Left renal pelvis (tissue), 4 donors: ENCODE data around the gene FAM83C. TPM values are rescaled to one million over a fixed set of nuclear protein-coding genes. Genes with fewer than 3 reads are reported as not detected.

Experiments used
- DNase-seq, 4 donors: peaks; one replicate each; pipeline ENCODE4 v3.0.0-alpha.2; 2013; ENCODE audit warnings: low read depth in 4 of 4, low spot score in 3 of 4
- polyA plus RNA-seq, 4 donors: library from polyadenylated mRNA; unstranded; fragments of 120-200 nt; gene quantifications; one replicate each; pipeline ENCODE4 v1.2.1, GENCODE V29; 2013; ENCODE audit not compliant: insufficient read length in 4 of 4

Gene FAM83C
- polyA plus RNA-seq, 4 donors, result 0.09 TPM; not detected in 3

- DNase-seq, result no peak
Observed at GRCh38 chr20:35285806-35286076, 6.5 kb downstream of the FAM83C start.

GRCh38 chr20:35284992-35285805 is 7.0 kb downstream of the FAM83C start:
- DNase-seq, result no peak

- peak in 2 of 4 donors; percentile 73 to 76 for DNase-seq
Observed at GRCh38 chr20:35284267-35284991, 7.8 kb downstream of the FAM83C start, which contains the start of gene EIF6. EIF6 (minus strand) TSS chr20:35284772; CDS start chr20:35284487, 285 bp downstream.

GRCh38 chr20:35283441-35284266 is 8.6 kb downstream of the FAM83C start:
- no peak for DNase-seq

GRCh38 chr20:35281506-35282101 is 10.6 kb downstream of the FAM83C start:
- DNase-seq, result no peak

GRCh38 chr20:35280523-35280922 is 11.7 kb downstream of the FAM83C start:
- no peak for DNase-seq

GRCh38 chr20:35279533-35280174 is 12.6 kb downstream of the FAM83C start:
- no peak for DNase-seq

GRCh38 chr20:35279040-35279439 is 13.2 kb downstream of the FAM83C start:
- DNase-seq, result no peak

- DNase-seq, result peak in 3 of 4 donors; percentile 54 to 74 (median 65)
Observed at GRCh38 chr20:35277531-35278395, 14.5 kb downstream of the FAM83C start, which contains the start of gene MMP24OS. MMP24OS (minus strand) TSS chr20:35278122; CDS start chr20:35277929, 193 bp downstream.

- DNase-seq, result no peak
Observed at GRCh38 chr20:35277127-35277526, 15.1 kb downstream of the FAM83C start.

GRCh38 chr20:35276408-35276807 is 15.8 kb downstream of the FAM83C start:
- DNase-seq, result no peak

- DNase-seq, result no peak
Observed at GRCh38 chr20:35275741-35276251, 16.4 kb downstream of the FAM83C start.

GRCh38 chr20:35274172-35275092 is 17.8 kb downstream of the FAM83C start:
- DNase-seq, result no peak

- no peak for DNase-seq
Observed at GRCh38 chr20:35273449-35274171, 18.6 kb downstream of the FAM83C start.

- DNase-seq, result no peak
Observed at GRCh38 chr20:35271904-35272303, 20.3 kb downstream of the FAM83C start.

GRCh38 chr20:35271073-35271882 is 20.9 kb downstream of the FAM83C start:
- no peak for DNase-seq
